RWPE2 (cell line): Measurements from ENCODE around the gene RPL41.

Experiments used
- ATAC-seq: fragments of 200-7000 bp; cut with Tn5 transposase; 3 replicates; pipeline ENCODE4 v1.9.1; 2021; ENCODE audit warnings: low read depth
- DNase-seq: peaks from one replicate; pipeline ENCODE4 v3.0.0-alpha.2; 2020; ENCODE audit warnings: low spot score
- H3K27ac ChIP-seq: fragments of 450-650 bp; 2 replicates; pipeline ENCODE4 v1.5.1; 2017; ENCODE audit warnings: mild to moderate bottlenecking; ENCODE audit not compliant: poor library complexity, severe bottlenecking
- H3K27me3 ChIP-seq: fragments of 250-450 bp; sonication (Bioruptor Pico); 2 replicates; pipeline ENCODE4 v1.5.1; 2021; ENCODE audit warnings: mild to moderate bottlenecking, moderate library complexity; ENCODE audit not compliant: insufficient read depth, poor library complexity, severe bottlenecking
- H3K36me3 ChIP-seq: fragments of 250-450 bp; sonication (Bioruptor Pico); 2 replicates; pipeline ENCODE4 v1.5.1; 2020; ENCODE audit warnings: low read depth, mild to moderate bottlenecking, moderate library complexity
- H3K4me1 ChIP-seq: fragments of 250-450 bp; sonication (Bioruptor Pico); 2 replicates; pipeline ENCODE4 v1.5.1; 2021; ENCODE audit warnings: mild to moderate bottlenecking, moderate library complexity; ENCODE audit not compliant: insufficient read depth, poor library complexity, severe bottlenecking
- H3K4me3 ChIP-seq: fragments of 250-450 bp; sonication (Bioruptor Pico); 2 replicates; pipeline ENCODE4 v1.5.1; 2021; ENCODE audit warnings: mild to moderate bottlenecking, moderate library complexity; ENCODE audit not compliant: severe bottlenecking
- H3K9me3 ChIP-seq: fragments of 250-450 bp; sonication (Bioruptor Pico); 2 replicates; pipeline ENCODE4 v1.5.1; 2021; ENCODE audit warnings: mild to moderate bottlenecking, moderate library complexity; ENCODE audit not compliant: severe bottlenecking
- CTCF ChIP-seq: fragments of 450-650 bp; IDR thresholded peaks from one replicate; pipeline ENCODE4 v1.5.1; 2017; ENCODE audit warnings: mild to moderate bottlenecking, moderate library complexity; ENCODE audit not compliant: poor library complexity, severe bottlenecking

The RPL41 gene

DNA sequence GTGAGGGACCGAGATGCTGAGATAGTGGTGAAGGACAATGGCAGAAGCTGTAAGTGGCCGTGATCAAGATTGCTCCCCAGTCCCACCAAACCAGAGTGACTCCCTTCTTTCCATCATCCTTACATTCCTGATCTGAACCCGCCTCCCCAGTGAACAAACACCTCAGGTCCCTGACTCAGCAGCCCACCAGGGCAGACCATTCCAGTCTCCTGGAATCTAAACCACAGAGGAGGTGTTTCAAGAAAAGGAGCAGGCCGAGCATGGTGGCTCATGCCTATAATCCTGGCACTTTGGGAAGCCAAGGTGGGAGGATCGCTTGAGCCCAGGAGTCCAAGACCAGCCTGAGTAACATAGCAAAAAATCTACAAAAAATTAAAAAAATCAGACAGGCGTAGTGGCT is 29.8 kb upstream of the RPL41 start:
- ATAC-seq (no peak), DNase-seq (no peak)
- Histone ChIP-seq H3K36me3 (peaks cover 5% of the 10 kb centered on the region; the same call in 1 of the 2 replicates), H3K27me3 (no peaks in the 10 kb centered on the region), H3K4me3 (no peak overlapping the region), H3K4me1 (no peaks in the 10 kb centered on the region), H3K9me3 (no peaks in the 10 kb centered on the region), H3K27ac (no peak overlapping the region)
- no peak for TF ChIP-seq CTCF

- Histone ChIP-seq H3K9me3 (no peaks in the 10 kb centered on the region), H3K4me3 (no peak overlapping the region), H3K27ac (no peak overlapping the region), H3K27me3 (no peaks in the 10 kb centered on the region), H3K36me3 (peaks cover 5% of the 10 kb centered on the region; the same call in 1 of the 2 replicates), H3K4me1 (no peaks in the 10 kb centered on the region)
- ATAC-seq (no peak), DNase-seq (no peak)
- TF ChIP-seq CTCF, result no peak
Observed at GRCh38 chr12:56087220-56087619, 29.2 kb upstream of the RPL41 start.

GRCh38 chr12:56097738-56098137 is 18.7 kb upstream of the RPL41 start:
- H3K27me3 ChIP-seq, result no peaks in the 10 kb centered on the region
- ATAC-seq, result no peak
- no peaks in the 10 kb centered on the region for H3K9me3 ChIP-seq
- no peak overlapping the region for H3K27ac ChIP-seq
- DNase-seq, result no peak
- peaks cover 5% of the 10 kb centered on the region; the same call in 1 of the 2 replicates for H3K36me3 ChIP-seq
- no peak overlapping the region for H3K4me3 ChIP-seq
- no peak for TF ChIP-seq CTCF
- H3K4me1 ChIP-seq, result no peaks in the 10 kb centered on the region

GRCh38 chr12:56098592-56098991 is 17.8 kb upstream of the RPL41 start:
- Histone ChIP-seq H3K27me3 (no peaks in the 10 kb centered on the region), H3K4me3 (no peak overlapping the region), H3K9me3 (no peaks in the 10 kb centered on the region), H3K27ac (no peak overlapping the region), H3K36me3 (peaks cover 5% of the 10 kb centered on the region; the same call in 1 of the 2 replicates), H3K4me1 (no peaks in the 10 kb centered on the region)
- DNase-seq (no peak), ATAC-seq (no peak)
- no peak for TF ChIP-seq CTCF

GRCh38 chr12:56099787-56100186 is 16.6 kb upstream of the RPL41 start:
- H3K27ac ChIP-seq, result no peak overlapping the region
- ATAC-seq, result no peak
- H3K4me3 ChIP-seq, result no peak overlapping the region
- H3K27me3 ChIP-seq, result no peaks in the 10 kb centered on the region
- H3K36me3 ChIP-seq, result peaks cover 5% of the 10 kb centered on the region; the same call in 1 of the 2 replicates
- no peak for DNase-seq
- no peaks in the 10 kb centered on the region for H3K9me3 ChIP-seq
- no peaks in the 10 kb centered on the region for H3K4me1 ChIP-seq
- no peak for TF ChIP-seq CTCF
